MM.1S (cell line): ENCODE measurements around the gene PEDS1.

ENCODE experiments used
- DNase-seq: peaks from one replicate; pipeline ENCODE4 v3.0.0-alpha.2; 2015
- H2AFZ ChIP-seq: fragments of 300-600 bp; sonication (generic); 2 replicates; pipeline ENCODE4 v1.6.0; 2016; ENCODE audit warnings: antibody characterized with exemption, low read length
- H3F3A ChIP-seq: fragments of 300-600 bp; sonication (generic); 2 replicates; pipeline ENCODE4 v1.6.1; 2016; ENCODE audit warnings: mild to moderate bottlenecking, antibody characterized with exemption, low read length, moderate library complexity, mixed read lengths; ENCODE audit not compliant: insufficient read depth
- H3K27ac ChIP-seq: fragments of 300-600 bp; sonication (generic); 2 replicates; pipeline ENCODE4 v1.5.1; 2016; ENCODE audit warnings: mild to moderate bottlenecking, low read length
- H3K27me3 ChIP-seq: fragments of 300-600 bp; sonication (generic); replicated peaks from 2 replicates; pipeline ENCODE4 v1.6.0; 2016; ENCODE audit warnings: low read length; ENCODE audit not compliant: insufficient read depth
- H3K36me3 ChIP-seq: fragments of 300-600 bp; sonication (generic); replicated peaks from 2 replicates; pipeline ENCODE4 v1.6.1; 2016; ENCODE audit warnings: mild to moderate bottlenecking, low read length, mixed read lengths; ENCODE audit not compliant: insufficient read depth
- H3K4me1 ChIP-seq: fragments of 300-600 bp; sonication (generic); 2 replicates; pipeline ENCODE4 v1.6.1; 2016; ENCODE audit warnings: low read length, mixed read lengths
- H3K4me2 ChIP-seq: fragments of 300-600 bp; sonication (generic); 2 replicates; pipeline ENCODE4 v1.6.0; 2016; ENCODE audit warnings: low read depth, low read length
- H3K4me3 ChIP-seq: fragments of 300-600 bp; sonication (generic); 2 replicates; pipeline ENCODE4 v1.5.1; 2016; ENCODE audit warnings: low read length, mixed read lengths
- H3K79me2 ChIP-seq: fragments of 300-600 bp; sonication (generic); 2 replicates; pipeline ENCODE4 v1.6.1; 2016; ENCODE audit warnings: mixed run types, low read length, mixed read lengths
- H3K9ac ChIP-seq: fragments of 300-600 bp; sonication (generic); 2 replicates; pipeline ENCODE4 v1.6.1; 2016; ENCODE audit warnings: low read length, mixed read lengths
- H3K9me2 ChIP-seq: fragments of 300-600 bp; sonication (generic); replicated peaks from 2 replicates; pipeline ENCODE4 v1.6.1; 2016; ENCODE audit warnings: mild to moderate bottlenecking, low read length, mixed read lengths; ENCODE audit not compliant: insufficient read depth
- H3K9me3 ChIP-seq: fragments of 300-600 bp; sonication (generic); replicated peaks from 2 replicates; pipeline ENCODE4 v1.6.1; 2016; ENCODE audit warnings: mild to moderate bottlenecking, low read length, mixed read lengths; ENCODE audit not compliant: insufficient read depth
- H4K20me1 ChIP-seq: fragments of 300-600 bp; sonication (generic); 2 replicates; pipeline ENCODE4 v1.6.1; 2016; ENCODE audit warnings: mild to moderate bottlenecking, low read length, moderate library complexity, mixed read lengths; ENCODE audit not compliant: insufficient read depth
- CTCF ChIP-seq: fragments of 300-600 bp; sonication (generic); IDR thresholded peaks from 2 replicates; pipeline ENCODE4 v1.5.1; 2016; ENCODE audit warnings: antibody characterized with exemption, low read length, mixed read lengths
- EZH2 ChIP-seq: fragments of 300-600 bp; sonication (generic); optimal IDR thresholded peaks from 2 replicates; pipeline ENCODE3; 2017; ENCODE audit warnings: low read depth, mild to moderate bottlenecking, antibody characterized with exemption, low read length, mixed read lengths
- EZH2phosphoT487 ChIP-seq: fragments of 300-600 bp; sonication (generic); IDR thresholded peaks from 2 replicates; pipeline ENCODE4 v1.6.1; 2018; ENCODE audit warnings: antibody characterized with exemption, low read length

Gene PEDS1

GRCh38 chr20:50198180-50198666 is 44.7 kb upstream of the PEDS1 start:
- H3K27me3 ChIP-seq, result no peaks in the 10 kb centered on the region
- H3K9me3 ChIP-seq, result no peaks in the 10 kb centered on the region
- H3F3A ChIP-seq, result 0 out of 2 replicates have a peak, but pooled peaks cover 8% of the 10 kb centered on the region
- no peaks in the 10 kb centered on the region for H4K20me1 ChIP-seq
- H3K9ac ChIP-seq, result no peak overlapping the region
- TF ChIP-seq EZH2 (no peak), EZH2phosphoT487 (no peak), CTCF (no peak)
- H3K9me2 ChIP-seq, result no peaks in the 10 kb centered on the region
- peaks cover 13% of the 10 kb centered on the region for H3K79me2 ChIP-seq
- no peak overlapping the region for H3K27ac ChIP-seq
- 0 out of 2 replicates have a peak, but pooled peaks cover 3% of the 10 kb centered on the region for H3K36me3 ChIP-seq
- H3K4me2 ChIP-seq, result no peak overlapping the region
- H3K4me1 ChIP-seq, result peaks cover 4% of the 10 kb centered on the region; the same call in 1 of the 2 replicates
- no peak overlapping the region for H2AFZ ChIP-seq
- no peak for DNase-seq
- H3K4me3 ChIP-seq, result no peak overlapping the region

GRCh38 chr20:50197463-50198179 is 44.1 kb upstream of the PEDS1 start:
- Histone ChIP-seq H3K9me3 (no peaks in the 10 kb centered on the region), H4K20me1 (no peaks in the 10 kb centered on the region), H2AFZ (no peak overlapping the region), H3K4me2 (no peak overlapping the region), H3K36me3 (0 out of 2 replicates have a peak, but pooled peaks cover 3% of the 10 kb centered on the region), H3K27me3 (no peaks in the 10 kb centered on the region), H3K4me1 (peaks cover 8% of the 10 kb centered on the region; the same call in 1 of the 2 replicates), H3K4me3 (no peak overlapping the region), H3K27ac (no peak overlapping the region), H3K79me2 (peaks cover 19% of the 10 kb centered on the region), H3F3A (0 out of 2 replicates have a peak, but pooled peaks cover 8% of the 10 kb centered on the region), H3K9me2 (no peaks in the 10 kb centered on the region), H3K9ac (no peak overlapping the region)
- no peak for TF ChIP-seq EZH2phosphoT487
- TF ChIP-seq EZH2, result no peak
- no peak for TF ChIP-seq CTCF
- DNase-seq, result no peak

- no peak for TF ChIP-seq EZH2phosphoT487
- TF ChIP-seq CTCF, result no peak
- no peak for TF ChIP-seq EZH2
These were observed 43.4 kb upstream of the PEDS1 start for GRCh38 chr20:50196896-50197295.

More at GRCh38 chr20:50196896-50197295, 43.4 kb upstream of the PEDS1 start:
- no peaks in the 10 kb centered on the region for H3K9me3 ChIP-seq
- no peak overlapping the region for H2AFZ ChIP-seq
- no peaks in the 10 kb centered on the region for H3K27me3 ChIP-seq
- peaks cover 23% of the 10 kb centered on the region for H3K79me2 ChIP-seq
- no peaks in the 10 kb centered on the region for H4K20me1 ChIP-seq
- H3K4me2 ChIP-seq, result no peak overlapping the region
- 0 out of 2 replicates have a peak, but pooled peaks cover 8% of the 10 kb centered on the region for H3F3A ChIP-seq
- no peaks in the 10 kb centered on the region for H3K9me2 ChIP-seq
- H3K27ac ChIP-seq, result no peak overlapping the region
- no peak overlapping the region for H3K9ac ChIP-seq
- peaks cover 8% of the 10 kb centered on the region; the same call in 1 of the 2 replicates for H3K4me1 ChIP-seq
- 0 out of 2 replicates have a peak, but pooled peaks cover 3% of the 10 kb centered on the region for H3K36me3 ChIP-seq
- DNase-seq, result no peak
- no peak overlapping the region for H3K4me3 ChIP-seq
